Measurements from ENCODE around the gene VAC14. TPM values are rescaled to one million over a fixed set of nuclear protein-coding genes. Genes with fewer than 3 reads are reported as not detected.

Gene VAC14
- total and polyA plus RNA-seq, 2 experiments from 2014 or later: 42.3 to 77.7 TPM

- ATAC-seq (peak; percentile 80), DNase-seq (ENCODE audit: low spot score) (peak; percentile 81)
- Histone ChIP-seq H3K36me3 (ENCODE audit: insufficient read depth) (peaks cover 3% of the 10 kb centered on the region), H3K4me3 (no peak overlapping the region), H3K9me2 (ENCODE audit: insufficient read depth) (no peaks in the 10 kb centered on the region), H3K79me2 (replicated peaks; ENCODE audit: insufficient read depth) (no peaks in the 10 kb centered on the region), H3F3A (replicated peaks; ENCODE audit: low read depth) (no peaks in the 10 kb centered on the region), H3K4me1 (ENCODE audit: insufficient read depth) (no peaks in the 10 kb centered on the region; the same call in 1 of the 2 replicates), H3K27me3 (ENCODE audit: insufficient read depth) (no peaks in the 10 kb centered on the region), H3K27ac (ENCODE audit: low read depth) (no peak overlapping the region), H2AFZ (no peak overlapping the region), H4K20me1 (replicated peaks; ENCODE audit: insufficient read depth) (no peaks in the 10 kb centered on the region), H3K4me2 (no peak overlapping the region)
- TF ChIP-seq ZNF114 (CRISPR knock-in tag; IDR thresholded peaks at IDR 0.05) (no peak), CTCF (conservative IDR thresholded peaks at IDR 0.05; ENCODE audit: low read depth in 2 of 2) (peak; percentile 57 to 84)
- Mint-ChIP-seq H3K27me3 (ENCODE audit: insufficient read depth, low read depth, poor library complexity) (peaks cover 15% of the 10 kb centered on the region), H3K27ac (peak overlapping the region; percentile 76), H3K4me3 (no peak overlapping the region), H3K9me3 (peaks cover 5% of the 10 kb centered on the region; the same call in 1 of the 3 replicates), H3K36me3 (ENCODE audit: low read depth) (peaks cover 20% of the 10 kb centered on the region), H3K4me1 (peaks cover 26% of the 10 kb centered on the region)
Measured at GRCh38 chr16:70738083-70738977, 62.6 kb downstream of the VAC14 start.

- H3K4me3 Mint-ChIP-seq: no peak overlapping the region
- Histone ChIP-seq H3K79me2 (replicated peaks; ENCODE audit: insufficient read depth) (no peaks in the 10 kb centered on the region), H3F3A (replicated peaks; ENCODE audit: low read depth) (no peaks in the 10 kb centered on the region), H3K4me1 (ENCODE audit: insufficient read depth) (no peaks in the 10 kb centered on the region; the same call in 1 of the 2 replicates), H3K27ac (ENCODE audit: low read depth) (no peak overlapping the region), H3K4me3 (no peak overlapping the region), H3K36me3 (ENCODE audit: insufficient read depth) (no peaks in the 10 kb centered on the region), H4K20me1 (replicated peaks; ENCODE audit: insufficient read depth) (no peaks in the 10 kb centered on the region), H3K9me2 (ENCODE audit: insufficient read depth) (0 out of 2 replicates have a peak, but pooled peaks cover 2% of the 10 kb centered on the region), H3K4me2 (no peak overlapping the region), H3K27me3 (ENCODE audit: insufficient read depth) (no peaks in the 10 kb centered on the region), H2AFZ (no peak overlapping the region)
- no peak overlapping the region for H3K27ac Mint-ChIP-seq
- ATAC-seq (no peak; the same call in 2 of the 3 replicates), DNase-seq (ENCODE audit: low spot score) (no peak)
- H3K27me3 Mint-ChIP-seq (ENCODE audit: insufficient read depth, low read depth, poor library complexity): peaks cover 15% of the 10 kb centered on the region
- H3K9me3 Mint-ChIP-seq: no peaks in the 10 kb centered on the region; the same call in 2 of the 3 replicates
- H3K36me3 Mint-ChIP-seq (ENCODE audit: low read depth): peaks cover 12% of the 10 kb centered on the region
- H3K4me1 Mint-ChIP-seq: peaks cover 26% of the 10 kb centered on the region
- TF ChIP-seq CTCF (conservative IDR thresholded peaks at IDR 0.05; ENCODE audit: low read depth in 2 of 2) (no peak), ETS1 (IDR thresholded peaks at IDR 0.05) (no peak), ZNF114 (CRISPR knock-in tag; IDR thresholded peaks at IDR 0.05) (no peak), REST (IDR thresholded peaks at IDR 0.05; ENCODE audit: unreplicated experiment) (no peak), STAT1 (IDR thresholded peaks at IDR 0.05; ENCODE audit: unreplicated experiment) (no peak), JUNB (IDR thresholded peaks at IDR 0.05; ENCODE audit: unreplicated experiment) (no peak), POLR2AphosphoS5 (IDR thresholded peaks at IDR 0.05; ENCODE audit: low read depth) (no peak), CREB1 (CRISPR knock-in tag; IDR thresholded peaks at IDR 0.05; ENCODE audit: low read depth) (no peak), NANOG (IDR thresholded peaks at IDR 0.05; ENCODE audit: borderline replicate concordance) (no peak)
Measured at GRCh38 chr16:70737377-70738082, 63.4 kb downstream of the VAC14 start.

All from GM23338 (cell line).